Loucy (cell line): ENCODE data around the gene ZNF398.

Experiments used
- EZH2phosphoT487 ChIP-seq: fragments of 200-600 bp; IDR thresholded peaks from 2 replicates; pipeline ENCODE4 v1.6.1; 2018; ENCODE audit warnings: antibody characterized with exemption, mild to moderate bottlenecking, moderate library complexity, borderline replicate concordance
- TF ChIP-seq, protein P1 (sequence below): fragments of 200-600 bp; sonication (generic); conservative IDR thresholded peaks from 2 replicates; pipeline ENCODE4 v1.5.1; 2014; ENCODE audit warnings: mild to moderate bottlenecking, antibody characterized with exemption, low read length

DNA sequence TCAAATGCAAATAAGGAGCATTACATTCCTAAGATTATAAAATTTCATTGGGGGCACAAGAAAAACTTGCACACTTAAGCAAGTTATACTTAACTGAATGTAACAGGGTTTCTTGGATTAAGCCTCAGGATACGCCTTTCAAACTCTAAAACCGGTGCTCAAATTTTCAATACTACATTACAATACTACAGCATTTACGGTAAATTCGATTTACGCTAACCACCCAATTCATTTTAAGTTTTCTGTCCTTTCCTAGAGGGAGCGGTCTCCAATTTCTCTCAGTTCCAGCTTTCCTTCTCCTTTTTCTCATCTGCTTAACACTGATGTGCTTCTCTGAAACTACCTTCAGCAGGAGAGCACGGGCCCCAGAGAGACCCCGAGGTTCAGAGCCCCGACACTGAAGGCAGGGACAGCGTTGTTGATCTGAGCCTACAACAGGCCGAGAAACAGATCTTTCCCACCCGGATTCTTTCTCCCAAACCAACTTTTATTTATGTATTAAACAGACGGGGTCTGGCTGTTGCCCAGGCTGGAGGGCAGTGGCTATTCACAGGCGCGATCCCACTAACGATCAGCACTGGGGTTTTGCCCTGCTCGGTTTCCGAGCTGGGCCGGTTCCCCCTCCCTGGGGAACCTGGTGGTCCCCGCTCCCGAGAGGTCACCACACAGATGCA, 21.9 kb upstream of the ZNF398 start:
- TF ChIP-seq, protein P1, sequence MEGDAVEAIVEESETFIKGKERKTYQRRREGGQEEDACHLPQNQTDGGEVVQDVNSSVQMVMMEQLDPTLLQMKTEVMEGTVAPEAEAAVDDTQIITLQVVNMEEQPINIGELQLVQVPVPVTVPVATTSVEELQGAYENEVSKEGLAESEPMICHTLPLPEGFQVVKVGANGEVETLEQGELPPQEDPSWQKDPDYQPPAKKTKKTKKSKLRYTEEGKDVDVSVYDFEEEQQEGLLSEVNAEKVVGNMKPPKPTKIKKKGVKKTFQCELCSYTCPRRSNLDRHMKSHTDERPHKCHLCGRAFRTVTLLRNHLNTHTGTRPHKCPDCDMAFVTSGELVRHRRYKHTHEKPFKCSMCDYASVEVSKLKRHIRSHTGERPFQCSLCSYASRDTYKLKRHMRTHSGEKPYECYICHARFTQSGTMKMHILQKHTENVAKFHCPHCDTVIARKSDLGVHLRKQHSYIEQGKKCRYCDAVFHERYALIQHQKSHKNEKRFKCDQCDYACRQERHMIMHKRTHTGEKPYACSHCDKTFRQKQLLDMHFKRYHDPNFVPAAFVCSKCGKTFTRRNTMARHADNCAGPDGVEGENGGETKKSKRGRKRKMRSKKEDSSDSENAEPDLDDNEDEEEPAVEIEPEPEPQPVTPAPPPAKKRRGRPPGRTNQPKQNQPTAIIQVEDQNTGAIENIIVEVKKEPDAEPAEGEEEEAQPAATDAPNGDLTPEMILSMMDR = no peak
- no peak for TF ChIP-seq EZH2phosphoT487
